Stimulated activated CD4-positive, alpha-beta T cell treated with anti-CD3 and anti-CD28 coated beads, TNF-alpha, amount 100 ng/mL, for 48 hours (primary cell): Measurements from ENCODE around the gene ARX.

Experiments used
- DNase-seq, 3 donors: peaks; one replicate each; pipeline ENCODE4 v3.0.0-alpha.2; 2020; ENCODE audit warnings: low read depth in 3 of 3

The ARX gene

DNA sequence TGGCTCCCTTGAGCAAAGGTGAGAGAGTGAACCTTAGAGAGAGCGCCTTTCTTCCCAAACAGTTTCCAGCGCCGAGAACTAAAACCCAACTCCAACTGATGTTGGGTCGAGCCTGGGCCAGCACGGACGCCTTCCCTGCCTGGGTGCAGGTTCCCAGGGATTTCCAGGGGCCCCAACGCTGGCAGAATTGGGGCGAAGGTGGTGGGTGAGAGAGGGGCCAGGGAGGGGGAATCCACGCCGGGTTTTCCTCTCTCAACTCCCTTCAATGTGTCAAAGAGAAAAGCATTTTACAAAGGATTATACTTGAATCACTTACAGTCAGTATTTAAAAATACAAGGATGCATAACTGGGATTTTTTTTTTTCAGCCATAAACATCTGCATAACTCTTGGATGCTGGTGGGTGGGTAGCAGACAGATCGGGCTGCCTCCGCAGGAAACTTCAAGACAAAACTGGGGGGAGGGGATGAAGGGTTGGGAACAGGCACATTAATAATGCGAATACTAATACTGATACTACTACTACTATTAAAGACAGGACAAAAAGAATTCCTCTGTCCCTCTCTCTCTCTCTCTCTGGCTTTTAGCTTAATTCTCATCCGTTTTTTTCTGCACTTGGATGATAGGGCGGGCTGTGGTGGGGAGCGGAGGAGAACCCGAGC, 1.3 kb upstream of the ARX start:
- no peak for DNase-seq

DNA sequence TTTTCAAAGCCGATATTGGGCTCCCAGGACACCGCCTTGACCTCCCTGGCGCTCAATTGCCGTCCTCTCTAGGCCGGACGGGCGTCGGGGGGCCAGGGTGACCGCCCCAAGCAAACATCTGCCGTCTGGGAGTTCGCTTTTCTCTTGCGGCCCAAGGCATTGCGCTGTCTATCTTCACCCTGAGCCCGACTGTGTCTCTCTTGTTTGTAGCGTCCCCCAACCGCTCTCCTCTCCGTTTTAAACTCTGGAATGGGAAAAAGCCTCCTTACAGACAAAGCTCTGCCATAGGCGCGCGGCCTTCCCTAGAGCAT, 551 bp upstream of the ARX start:
- no peak for DNase-seq

DNA sequence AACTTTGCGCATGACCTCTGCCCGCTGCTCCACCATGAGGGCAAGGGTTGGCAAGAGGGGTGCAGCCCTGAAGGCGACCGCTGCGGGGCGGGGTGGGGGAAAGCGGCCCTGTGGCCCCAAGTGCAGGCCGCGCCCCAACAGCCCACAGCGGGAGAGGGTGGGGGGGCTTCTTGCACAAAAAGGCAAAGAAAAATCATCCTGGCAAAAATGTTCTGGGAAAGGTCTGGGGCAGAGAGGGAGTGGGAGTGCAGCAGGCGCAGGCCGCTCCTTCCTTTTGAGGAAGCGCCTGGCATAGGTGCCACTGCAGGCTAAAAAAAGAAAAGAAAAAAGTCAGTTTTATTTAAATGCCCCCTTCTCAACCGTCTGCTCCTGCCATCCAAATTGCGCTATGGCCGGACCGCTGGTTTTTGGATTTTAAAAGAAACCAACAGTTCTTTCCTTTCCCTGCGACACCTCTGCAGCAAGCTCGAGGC, 1.4 kb downstream of the ARX start:
- no peak for DNase-seq

DNA sequence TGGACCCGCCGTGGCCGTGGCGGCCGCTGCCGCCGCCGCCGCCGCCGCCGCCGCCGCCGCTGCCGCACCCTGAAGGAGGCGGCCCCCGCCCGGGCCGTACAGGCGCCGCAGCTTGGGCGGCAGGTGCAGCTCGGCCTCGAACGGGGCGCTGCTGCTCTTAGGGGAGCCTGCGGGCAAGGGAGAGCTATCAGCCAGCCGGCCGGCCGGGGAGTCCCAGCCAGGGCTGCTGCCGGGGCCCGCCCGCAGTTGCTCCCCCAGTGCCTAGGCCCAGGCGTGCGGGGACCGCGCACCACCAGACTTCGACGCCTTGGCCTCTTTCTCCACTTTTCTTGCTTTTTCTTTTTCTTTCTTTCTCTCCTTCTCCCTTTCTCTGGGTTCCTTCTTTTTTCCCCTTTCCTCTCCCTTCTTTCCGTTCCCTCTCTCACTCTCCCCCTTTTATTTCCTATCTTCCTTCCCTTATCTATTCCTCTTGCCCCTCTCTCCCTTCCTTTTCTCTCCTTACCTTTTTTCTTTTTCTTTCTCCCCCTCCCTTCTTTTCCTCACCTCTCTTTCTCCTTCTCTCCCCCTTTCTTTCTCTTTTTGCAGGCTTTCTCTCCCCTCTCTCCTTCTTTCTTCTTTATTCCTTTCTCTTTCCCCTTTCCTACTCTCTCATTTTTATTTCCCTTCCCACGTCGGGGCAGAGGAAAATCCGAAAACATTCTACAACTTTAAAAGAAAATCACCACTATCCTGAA, 2.0 kb downstream of the ARX start:
- no peak for DNase-seq

DNA sequence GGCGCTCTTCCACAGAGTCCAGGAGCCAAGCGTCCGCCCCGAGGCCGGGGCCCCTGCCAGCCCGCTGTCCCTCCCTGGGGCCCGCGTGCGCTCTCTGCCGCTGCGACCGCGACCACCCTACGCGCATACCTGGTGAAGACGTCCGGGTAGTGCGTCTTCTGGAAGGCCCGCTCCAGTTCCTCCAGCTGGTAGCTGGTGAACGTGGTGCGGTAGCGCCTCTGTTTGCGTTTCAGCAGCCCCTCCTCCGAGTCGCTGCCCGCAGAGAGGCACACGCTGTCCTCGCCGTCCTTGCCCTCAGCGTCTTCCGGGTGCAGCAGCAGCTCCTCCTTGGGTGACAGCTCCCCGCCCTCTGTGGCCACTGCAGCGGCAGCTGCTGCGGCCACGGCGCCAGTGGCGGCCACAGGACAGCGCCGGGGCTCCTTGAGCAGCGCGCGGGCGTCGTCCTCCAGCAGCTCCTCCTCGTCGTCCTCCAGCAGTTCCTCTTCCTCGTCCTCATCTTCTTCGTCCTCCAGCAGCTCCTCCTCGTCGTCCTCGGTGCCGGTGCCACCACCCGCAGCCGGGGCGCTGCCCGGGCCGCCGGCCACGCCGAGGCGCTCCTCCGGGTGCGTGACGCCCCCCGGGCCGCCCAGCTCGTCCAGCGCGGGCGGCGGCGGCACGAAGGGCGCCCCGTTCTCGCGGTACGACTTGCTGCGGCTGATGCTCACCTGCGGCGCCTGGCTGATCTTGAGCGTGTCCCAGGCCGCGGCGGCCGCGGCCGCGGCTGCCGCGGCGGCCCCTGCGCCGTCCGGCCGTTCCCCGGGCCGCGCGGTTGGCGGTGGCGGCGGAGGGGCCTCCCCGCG, 2.8 kb downstream of the ARX start:
- DNase-seq: no peak

DNA sequence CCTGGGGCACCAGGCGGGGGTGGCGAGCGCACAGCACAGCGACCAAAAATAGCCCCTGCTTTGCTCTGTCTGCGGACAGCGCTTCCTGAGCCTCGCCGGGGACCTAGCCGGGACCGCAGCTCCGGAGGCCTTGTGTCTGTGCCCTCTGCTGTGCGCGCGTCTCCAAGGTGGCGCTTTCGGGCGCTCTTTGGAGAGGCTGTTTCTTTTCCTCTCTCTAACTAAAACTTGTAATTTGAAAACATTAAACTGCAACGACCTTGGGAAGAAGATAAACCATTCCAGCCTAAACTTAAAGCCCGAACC, 3.4 kb downstream of the ARX start:
- DNase-seq: no peak

DNA sequence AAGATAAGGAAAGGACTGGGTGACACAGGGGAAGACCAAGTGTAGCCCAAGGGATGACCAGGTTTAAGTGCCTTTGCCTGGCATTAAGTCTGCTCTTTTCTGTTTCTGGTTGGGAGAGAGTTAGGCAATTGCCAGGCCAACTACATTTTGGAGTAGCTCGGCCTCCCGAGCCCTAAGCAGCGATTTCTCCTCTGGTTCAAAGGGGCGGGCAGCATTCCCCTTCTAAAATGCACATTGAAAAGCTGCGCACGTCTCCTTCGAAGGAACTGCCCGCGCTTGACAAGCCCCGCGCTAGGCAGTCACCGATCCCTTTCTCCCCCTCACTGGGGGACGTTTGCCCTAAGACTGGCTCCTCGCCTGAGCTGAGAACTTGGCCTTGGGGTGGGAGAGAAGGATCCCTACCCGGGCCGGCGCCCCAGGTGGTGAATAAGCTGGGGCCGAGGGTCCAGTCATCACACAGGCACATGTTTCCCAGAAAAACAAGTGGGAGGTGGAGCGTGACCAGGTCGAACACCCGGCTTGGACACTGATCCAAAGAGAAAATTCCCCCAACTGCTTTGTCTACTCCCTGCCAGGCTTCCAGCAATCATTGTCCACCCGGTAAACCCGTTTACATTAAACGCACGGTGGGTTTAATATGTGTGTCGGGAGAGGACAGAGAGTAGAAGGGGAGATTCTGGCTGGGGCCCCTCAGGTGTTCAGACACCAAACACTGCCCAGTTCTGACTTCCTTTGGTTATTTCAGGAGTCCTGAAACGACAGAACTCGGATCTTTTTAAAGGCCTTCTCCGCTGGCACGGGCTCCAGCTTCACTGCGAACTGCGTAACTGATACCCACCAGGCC, 4.0 kb downstream of the ARX start:
- DNase-seq: no peak

DNA sequence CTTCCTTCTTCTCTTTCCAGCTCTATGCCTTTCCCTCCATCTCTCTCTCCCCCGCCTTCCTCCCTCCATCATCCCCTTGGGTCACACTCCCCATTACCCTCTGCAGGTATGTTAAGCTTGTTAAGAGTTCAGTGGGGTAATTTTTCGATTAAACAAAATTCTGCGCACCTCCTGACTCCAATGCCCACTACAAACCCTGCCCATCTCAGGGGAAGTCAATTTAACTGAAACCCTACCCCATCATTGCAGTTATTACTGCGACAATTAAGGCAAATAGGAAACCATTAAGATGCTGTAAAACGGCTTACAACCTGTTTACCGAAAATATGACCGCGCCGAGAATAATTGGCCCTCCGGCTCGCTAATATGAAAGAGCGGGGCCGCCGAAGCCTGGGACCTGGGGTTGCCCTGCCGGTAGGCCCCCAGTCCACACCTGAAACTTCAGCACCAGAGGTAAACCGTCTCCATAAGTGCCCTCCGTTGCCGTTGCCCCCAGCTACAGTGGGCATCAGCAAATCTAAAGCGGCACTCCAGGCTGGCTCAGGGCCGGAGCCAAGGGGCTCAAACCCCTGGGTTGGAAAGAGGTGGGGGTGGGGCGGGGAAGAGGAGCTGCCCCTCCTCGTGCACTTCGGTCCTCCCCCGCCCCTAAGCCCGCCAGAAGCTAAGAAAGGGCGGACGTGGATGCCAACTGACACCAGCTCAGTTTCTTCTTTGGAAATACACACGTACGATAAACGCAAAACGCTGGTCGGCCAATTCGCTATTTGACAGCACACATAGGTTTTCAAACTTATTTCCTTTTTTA, 4.8 kb downstream of the ARX start:
- DNase-seq: no peak

DNA sequence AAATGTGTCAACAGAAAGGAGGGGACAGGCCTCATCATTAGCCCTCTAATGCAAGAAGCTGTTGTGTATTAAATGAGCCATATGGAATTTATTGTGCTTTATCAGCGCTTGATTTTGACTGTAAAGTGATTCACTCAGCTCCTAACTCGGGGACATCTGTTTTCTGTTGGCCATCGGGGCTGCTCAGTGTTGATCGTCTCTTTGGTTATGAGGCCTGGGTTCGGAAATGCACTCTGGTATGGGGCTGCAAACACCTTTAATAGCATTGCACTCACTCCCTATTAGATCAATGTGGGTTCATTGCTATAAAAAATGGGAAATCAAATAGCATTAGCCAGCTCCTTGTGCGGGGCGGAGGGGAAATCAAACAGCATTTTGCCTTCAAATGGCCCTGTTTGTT, 6.4 kb downstream of the ARX start:
- DNase-seq: no peak

DNA sequence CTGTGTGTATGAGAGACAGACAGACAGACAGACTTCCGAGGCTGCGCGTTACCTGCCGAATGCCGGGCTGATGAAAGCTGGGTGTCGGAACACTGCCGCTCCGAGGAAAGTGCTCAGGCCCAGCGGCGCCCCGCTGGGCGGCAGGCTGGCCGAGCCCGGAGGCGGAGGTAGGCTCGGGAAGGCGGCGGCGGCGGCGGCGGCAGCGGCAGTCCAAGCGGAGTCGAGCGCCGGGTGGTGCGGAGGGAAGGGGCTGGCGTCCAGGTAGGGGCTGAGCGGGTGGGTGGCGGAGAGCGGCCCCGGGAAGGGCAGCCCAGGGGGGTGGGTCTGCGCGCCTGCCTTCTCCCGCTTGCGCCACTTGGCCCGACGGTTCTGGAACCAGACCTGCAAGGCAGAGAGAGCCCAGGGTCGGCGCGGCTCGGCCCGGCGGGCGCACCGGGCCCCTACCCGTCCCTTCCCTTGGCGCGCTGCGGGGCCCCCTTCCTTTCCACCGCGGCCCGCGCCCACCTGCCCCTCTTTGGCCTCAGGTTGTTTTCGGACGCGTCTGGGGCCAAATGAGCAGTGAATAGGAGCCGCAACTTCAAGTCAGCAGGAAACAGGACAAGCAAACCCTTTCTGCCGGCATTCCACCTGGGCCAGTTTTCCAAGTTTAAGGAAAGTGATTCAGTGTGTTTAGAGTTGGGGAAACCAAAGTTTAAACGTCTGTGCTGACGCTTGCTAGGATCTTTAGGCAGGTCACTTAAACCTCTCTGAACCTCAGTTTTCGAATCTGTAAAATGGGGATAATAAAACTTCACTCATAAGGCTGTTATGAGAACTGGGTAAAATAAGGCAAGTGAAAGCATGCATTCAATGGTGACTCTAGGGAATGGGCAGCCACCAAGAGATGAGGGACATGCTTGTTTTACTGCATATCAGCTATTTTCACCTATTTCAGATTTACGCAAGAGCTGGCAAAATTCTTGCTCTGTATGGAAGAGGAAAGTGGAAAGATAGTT, 8.4 kb downstream of the ARX start:
- DNase-seq: no peak

DNA sequence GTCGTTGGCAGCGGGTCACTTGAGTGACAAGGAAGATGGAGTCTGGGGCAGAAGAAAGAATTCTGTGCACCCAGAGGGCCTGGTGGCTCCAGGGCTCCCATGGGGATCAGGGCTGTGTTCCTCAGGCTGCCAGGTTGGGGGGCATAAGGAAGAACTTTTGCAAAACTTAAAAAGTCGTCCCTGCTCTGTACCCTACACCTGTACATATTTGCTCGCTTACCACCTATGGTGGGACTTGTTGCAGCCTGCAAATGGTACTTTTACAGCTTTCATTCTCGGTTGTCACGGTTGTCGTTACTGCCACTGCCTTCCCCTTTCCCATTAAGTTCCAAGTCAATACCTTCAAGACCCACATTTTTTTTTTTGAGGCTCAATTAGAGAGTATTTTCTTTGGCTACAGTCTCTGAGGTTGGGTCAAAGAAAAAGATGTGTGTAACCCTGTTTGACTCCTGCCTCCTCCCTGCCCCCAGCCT, 9.1 kb downstream of the ARX start:
- no peak for DNase-seq

DNA sequence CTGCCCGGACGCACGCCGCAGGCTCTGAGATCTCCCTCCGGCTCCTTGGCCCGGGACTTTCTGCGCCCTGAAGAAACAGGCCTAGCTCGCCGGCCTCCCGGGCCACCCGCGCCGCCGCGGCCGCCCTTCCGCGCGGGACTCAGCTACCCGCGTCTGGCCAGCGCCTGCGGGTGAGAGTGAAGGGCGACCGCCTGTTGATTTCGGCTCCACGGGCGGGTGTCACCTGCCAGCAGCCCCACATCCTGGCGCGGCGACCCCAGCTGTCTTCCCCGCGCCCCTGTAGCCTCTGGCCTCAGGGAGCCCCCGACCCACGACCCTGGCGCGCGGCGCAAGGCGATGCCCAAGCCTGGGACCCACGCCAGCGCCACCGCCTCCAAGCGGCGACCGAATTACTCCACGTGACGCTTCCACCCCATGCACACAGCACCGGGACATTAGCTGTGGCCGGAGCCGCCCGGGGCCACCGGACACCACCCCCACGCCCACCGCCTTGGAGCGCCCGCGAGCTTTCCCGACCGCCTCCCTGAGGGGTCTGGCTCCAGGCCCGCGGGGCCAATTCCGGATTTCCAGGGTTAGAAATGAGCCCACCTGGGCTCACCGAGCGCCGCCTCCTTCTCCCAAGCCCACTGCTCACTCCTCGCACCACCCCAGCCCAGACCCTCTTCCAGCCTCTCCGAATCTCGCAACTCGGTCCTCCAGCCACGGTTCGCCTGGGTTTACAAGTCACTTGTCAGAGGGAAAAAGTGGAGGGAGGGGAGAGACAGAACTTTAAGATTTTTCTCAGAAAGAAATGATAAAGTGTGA, 10.2 kb downstream of the ARX start:
- DNase-seq: no peak

DNA sequence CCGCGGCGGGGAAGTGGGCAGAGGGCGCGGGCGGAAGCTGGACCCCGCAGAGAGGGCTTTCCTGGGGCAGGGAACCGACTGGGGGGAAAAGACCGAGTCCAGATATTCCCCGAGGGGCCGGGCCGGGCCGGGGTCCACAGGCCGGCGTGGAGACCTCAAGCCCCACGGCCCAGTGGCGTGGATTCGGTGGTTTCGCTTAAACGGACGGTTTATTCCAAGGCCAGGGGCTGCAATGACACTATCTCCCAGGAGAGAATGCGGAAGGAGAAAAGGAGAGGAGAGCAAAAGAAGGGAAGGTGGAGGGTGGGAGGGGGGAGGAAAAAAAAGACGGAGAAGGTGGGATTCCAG, 10.8 kb downstream of the ARX start:
- DNase-seq: no peak

DNA sequence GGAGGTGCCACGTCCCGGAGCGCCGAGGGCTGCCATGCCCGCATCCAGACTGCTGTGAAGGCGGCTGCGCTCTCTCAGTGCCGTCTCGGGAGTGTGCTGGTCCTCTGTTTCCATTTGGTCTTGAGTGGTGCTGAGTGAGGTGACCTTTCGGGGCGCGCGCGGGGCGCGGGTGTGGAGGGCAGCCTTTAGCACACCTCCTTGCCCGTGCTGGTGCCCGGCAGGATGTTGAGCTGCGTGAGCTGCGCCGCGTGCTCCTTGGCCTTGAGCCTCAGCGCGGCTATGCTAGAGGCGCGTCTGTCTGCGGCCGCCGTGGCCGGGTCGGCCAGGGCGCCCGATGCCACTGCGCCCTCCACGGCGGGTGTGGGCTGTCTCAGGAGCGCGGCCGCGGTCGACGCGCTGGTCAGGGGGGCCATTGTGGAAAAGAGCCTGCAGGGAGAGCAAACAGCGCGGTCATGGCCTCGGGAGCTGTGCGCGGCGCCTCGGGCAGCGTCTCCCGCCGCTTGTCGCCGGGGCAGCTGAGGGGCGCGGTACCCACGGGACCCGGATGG, 11.2 kb downstream of the ARX start:
- DNase-seq: no peak

DNA sequence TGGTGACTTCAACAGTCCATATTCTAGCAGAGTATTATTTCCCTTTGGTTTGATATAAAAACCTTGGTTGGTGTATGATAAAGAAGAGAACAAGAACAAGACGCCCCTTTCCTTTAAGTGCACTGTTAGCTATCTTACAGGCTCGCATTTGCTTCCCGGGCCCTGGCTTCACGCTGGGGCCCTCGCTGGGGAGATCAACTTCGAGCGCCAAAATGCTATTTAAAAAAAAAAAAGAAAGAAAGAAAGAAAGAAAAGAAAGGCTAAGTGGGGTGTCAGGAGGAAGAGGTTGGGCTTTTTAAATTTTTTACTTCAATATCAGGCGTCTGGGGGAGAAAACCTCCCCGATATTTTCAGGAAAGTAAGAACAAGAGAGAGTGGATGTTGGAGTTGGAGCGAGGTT, 11.7 kb downstream of the ARX start:
- no peak for DNase-seq

DNA sequence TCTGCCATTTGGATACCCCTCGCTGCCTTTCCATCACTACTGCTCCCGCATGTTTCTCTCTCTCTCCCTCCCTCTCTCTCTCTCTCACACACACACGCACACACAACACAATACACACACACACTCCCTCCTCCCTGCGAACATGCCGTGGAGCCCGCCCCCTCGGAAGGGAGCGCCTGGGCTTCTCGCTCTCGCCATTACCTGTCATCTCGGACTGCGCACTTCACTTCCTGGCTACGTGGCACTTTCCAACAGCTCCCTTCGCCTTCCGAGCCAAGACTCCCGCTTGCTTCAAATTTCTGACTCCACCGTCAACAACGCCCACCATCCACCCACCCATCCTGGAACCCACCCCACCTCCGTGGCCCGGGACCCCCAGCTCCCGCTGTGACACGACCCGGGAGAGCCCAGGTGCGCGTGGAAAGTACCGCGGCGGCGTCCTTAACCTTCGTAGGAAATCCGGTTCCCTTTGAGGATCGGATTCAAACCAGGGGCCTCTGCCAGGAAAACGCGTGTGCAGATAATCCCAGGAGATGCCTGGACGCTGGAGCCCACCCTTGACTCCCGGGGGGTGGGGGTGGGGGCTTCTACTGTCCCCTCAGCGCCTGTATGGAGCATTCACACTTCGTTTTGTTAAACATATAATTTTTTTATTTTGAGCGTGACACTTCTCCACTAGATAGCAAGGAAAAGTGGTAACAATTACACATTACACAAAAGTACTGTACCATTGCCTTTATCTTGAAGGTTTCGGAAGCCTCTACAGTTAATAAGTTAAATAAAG, 12.5 kb downstream of the ARX start:
- no peak for DNase-seq

DNA sequence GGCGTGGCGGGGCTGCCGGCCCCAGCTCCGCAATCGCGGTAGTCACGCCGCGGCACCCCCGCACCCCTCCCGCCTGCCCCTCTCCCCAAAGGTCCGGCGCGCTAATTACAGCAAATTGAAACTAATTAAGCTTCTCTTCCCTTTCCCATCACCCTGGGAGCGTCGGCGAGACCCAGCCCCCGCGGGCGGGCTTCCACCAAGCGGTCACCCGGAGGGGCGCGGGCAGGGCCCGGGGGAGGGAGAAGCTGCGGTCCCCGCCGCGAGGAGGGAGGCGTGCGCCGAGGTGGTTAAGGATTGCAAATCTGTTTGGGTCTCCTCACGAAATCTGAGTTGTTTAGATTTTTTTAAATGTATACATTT, 13.1 kb downstream of the ARX start:
- no peak for DNase-seq
